Activated naive CD4-positive, alpha-beta T cell treated with anti-CD3 and anti-CD28 coated beads for 36 hours (primary cell): ENCODE measurements around the gene TSR1. TPM values are rescaled to one million over a fixed set of nuclear protein-coding genes. Genes with fewer than 3 reads are reported as not detected.
"Not testable (repeated sequence)": the region's sequence is repeated elsewhere in the genome, so short reads cannot be mapped to it uniquely, and the experiment has no call there.

Experiments used
- CTCF ChIA-PET: fragments of 350-600 bp; sonication (Branson Sonifier 250); formaldehyde crosslinking; loops from one replicate; lab custom pipeline; 2021; ENCODE audit warnings: antibody characterized with exemption; lab: Charles Lee
- DNase-seq: peaks from one replicate; pipeline ENCODE4 v3.0.0-alpha.2; 2020
- H3K27ac Mint-ChIP-seq: one replicate; pipeline ENCODE4 v1.8.0; 2021; ENCODE audit warnings: mild to moderate bottlenecking, mixed read lengths
- H3K27me3 Mint-ChIP-seq: one replicate; pipeline ENCODE4 v1.8.0; 2021; ENCODE audit warnings: low read depth, mixed read lengths
- H3K36me3 Mint-ChIP-seq: one replicate; pipeline ENCODE4 v1.8.0; 2021; ENCODE audit warnings: low read depth, mixed read lengths
- H3K4me1 Mint-ChIP-seq: one replicate; pipeline ENCODE4 v1.8.0; 2021; ENCODE audit warnings: low read depth, mixed read lengths
- H3K4me3 Mint-ChIP-seq: one replicate; pipeline ENCODE4 v1.8.0; 2021; ENCODE audit warnings: mild to moderate bottlenecking, moderate library complexity, mixed read lengths
- H3K9me3 Mint-ChIP-seq: one replicate; pipeline ENCODE4 v1.8.0; 2021; ENCODE audit warnings: mixed read lengths
- intact Hi-C: fragments of 100-400 bp; cut with micrococcal nuclease; formaldehyde crosslinking; loops from one replicate; pipeline ENCODE4 v1.15.1; 2023
- total RNA-seq, 2 experiments: library from RNA; stranded (reverse); gene quantifications; one replicate each; pipeline ENCODE4 v1.2.3, GENCODE V29; 2021

Gene TSR1
- total RNA-seq, 2 experiments from 2014 or later = 51.1 to 51.5 TPM

DNA sequence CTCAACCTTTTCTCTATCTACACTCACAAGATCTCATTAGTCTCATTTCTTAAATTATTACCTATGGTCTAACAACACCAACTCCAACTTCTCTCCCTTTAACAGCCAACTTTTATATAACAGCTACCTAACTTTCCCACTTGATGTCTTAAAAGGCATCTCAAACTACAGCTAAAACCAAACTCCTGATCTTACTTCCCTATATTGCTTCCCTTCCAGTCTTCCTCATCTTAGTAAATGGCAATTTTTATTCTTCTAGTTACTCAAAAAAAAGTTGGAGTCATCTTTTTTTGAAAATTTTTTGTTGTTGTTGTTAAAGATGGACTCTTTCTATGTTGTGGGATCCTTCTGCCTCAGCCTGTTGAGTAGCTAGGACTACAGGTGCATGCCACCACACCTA is 17.2 kb downstream of the TSR1 start:
- no peaks in the 10 kb centered on the region for H3K4me1 Mint-ChIP-seq
- H3K27me3 Mint-ChIP-seq = no peaks in the 10 kb centered on the region
- no peak overlapping the region for H3K4me3 Mint-ChIP-seq
- CTCF ChIA-PET = no interaction called here
- DNase-seq = no peak
- H3K36me3 Mint-ChIP-seq = peaks cover 26% of the 10 kb centered on the region
- intact Hi-C loops = no loop called here
- no peaks in the 10 kb centered on the region for H3K9me3 Mint-ChIP-seq
- no peak overlapping the region for H3K27ac Mint-ChIP-seq

DNA sequence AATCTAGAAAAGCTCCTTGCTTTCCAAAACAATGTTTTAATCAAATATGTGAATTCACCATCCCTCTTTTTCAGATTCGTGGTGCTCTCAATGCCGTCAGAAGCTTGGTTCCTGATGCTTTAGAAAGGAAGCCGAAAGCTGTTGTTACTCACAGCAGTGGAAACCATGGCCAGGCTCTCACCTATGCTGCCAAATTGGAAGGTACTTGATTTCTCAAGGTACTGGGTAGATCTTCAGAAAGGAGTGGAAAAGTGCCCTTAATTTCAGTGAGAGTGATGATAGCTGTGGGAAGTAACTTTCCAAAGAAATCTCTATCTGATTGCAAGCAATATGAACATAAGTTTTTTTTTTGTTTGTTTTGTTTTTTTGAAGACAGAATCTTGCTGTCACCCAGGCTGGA is 18.5 kb downstream of the TSR1 start:
- H3K27me3 Mint-ChIP-seq = no peaks in the 10 kb centered on the region
- no peaks in the 10 kb centered on the region for H3K4me1 Mint-ChIP-seq
- DNase-seq = no peak
- peaks cover 14% of the 10 kb centered on the region for H3K36me3 Mint-ChIP-seq
- CTCF ChIA-PET = interaction anchor here (0.7 kb wide), 1 partner anchor 250 kb away, joined by 4 read pairs; no protein-coding TSS in a partner anchor
- H3K9me3 Mint-ChIP-seq = no peaks in the 10 kb centered on the region
- no peak overlapping the region for H3K27ac Mint-ChIP-seq
- no peak overlapping the region for H3K4me3 Mint-ChIP-seq
- intact Hi-C loops = no loop called here

DNA sequence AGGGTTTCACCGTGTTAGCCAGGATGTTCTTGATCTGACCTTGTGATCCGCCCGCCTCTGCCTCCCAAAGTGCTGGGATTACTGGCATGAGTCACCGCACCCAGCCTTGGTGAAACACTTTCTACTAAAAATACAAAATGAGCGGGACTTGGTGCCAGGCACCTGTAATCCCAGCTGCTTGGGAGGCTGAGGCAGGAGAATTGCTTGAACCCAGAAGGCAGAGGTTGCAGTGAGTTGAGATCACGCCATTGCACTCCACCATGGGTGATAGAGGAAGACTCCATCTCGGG is 19.4 kb downstream of the TSR1 start:
- H3K9me3 Mint-ChIP-seq, intact Hi-C loops, H3K4me3 Mint-ChIP-seq, H3K27ac Mint-ChIP-seq, H3K36me3 Mint-ChIP-seq, H3K27me3 Mint-ChIP-seq, H3K4me1 Mint-ChIP-seq, DNase-seq, CTCF ChIA-PET: not testable (repeated sequence)

DNA sequence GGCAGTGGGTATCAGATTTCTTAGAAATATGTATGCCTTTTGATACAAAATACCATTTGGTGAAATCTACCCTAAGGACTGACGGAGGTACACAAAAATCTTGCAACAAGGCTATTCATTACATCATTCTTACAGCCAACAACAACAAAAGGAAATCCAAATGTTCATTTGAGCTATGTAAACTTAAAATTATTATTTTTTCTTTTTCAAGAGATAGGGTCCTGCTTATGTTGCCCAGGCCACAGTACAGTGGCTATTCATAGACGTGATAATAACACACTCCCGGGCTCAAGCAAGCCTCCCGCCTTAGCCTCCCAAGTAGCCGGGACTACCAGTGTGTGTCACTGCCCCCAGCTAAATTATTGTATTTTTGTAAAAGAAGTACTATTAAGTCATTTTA is 23.5 kb downstream of the TSR1 start:
- Mint-ChIP-seq H3K27ac (no peak overlapping the region), H3K4me1 (peaks cover 6% of the 10 kb centered on the region), H3K9me3 (no peaks in the 10 kb centered on the region), H3K27me3 (no peaks in the 10 kb centered on the region), H3K36me3 (peaks cover 2% of the 10 kb centered on the region), H3K4me3 (no peak overlapping the region)
- DNase-seq = no peak
- intact Hi-C loops = no loop called here
- CTCF ChIA-PET = interaction anchor here (0.7 kb wide), 1 partner anchor 48 kb away, joined by 3 read pairs; no protein-coding TSS in a partner anchor

DNA sequence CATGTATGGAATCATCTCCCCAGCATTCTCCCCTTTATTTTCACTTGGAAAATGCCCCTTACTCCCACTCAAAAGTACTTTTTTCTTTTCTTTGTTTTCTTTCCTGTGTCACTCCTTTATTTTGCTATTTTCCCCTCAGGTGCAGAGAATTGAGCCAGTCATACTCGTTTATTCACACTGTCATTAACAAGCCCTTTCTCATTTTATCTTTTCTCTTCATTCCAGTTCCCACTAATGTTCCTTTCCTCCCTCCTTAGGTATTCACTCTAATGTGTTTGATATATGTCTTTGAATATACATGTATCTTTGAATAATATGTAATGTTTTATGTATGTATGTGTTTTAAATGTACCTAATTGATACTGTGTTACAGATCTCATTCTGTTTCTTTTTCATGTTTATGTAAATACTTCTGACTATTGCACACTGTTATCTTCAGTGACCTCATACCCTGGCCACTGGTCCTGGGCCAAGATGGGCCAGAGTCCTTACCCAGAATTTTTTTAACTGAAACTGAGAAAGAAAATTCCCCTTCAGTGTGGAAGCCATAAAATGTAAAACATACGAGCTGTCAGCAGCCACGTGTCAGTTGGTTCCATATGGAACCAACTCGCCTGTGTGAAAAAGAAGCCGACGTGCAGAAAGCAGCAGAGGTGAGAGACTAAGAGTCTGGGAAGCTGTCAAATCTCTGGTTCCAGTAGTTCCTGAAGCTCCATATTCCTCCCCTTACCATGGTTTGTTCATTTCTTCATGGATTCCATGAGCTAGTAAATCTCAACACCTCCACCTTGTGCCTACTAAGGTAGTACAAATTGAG is 26.7 kb downstream of the TSR1 start:
- Mint-ChIP-seq H3K36me3 (peaks cover 9% of the 10 kb centered on the region), H3K9me3 (no peaks in the 10 kb centered on the region), H3K4me1 (peaks cover 18% of the 10 kb centered on the region), H3K4me3 (no peak overlapping the region), H3K27me3 (no peaks in the 10 kb centered on the region), H3K27ac (no peak overlapping the region)
- intact Hi-C loops = no loop called here
- CTCF ChIA-PET = no interaction called here
- no peak for DNase-seq

DNA sequence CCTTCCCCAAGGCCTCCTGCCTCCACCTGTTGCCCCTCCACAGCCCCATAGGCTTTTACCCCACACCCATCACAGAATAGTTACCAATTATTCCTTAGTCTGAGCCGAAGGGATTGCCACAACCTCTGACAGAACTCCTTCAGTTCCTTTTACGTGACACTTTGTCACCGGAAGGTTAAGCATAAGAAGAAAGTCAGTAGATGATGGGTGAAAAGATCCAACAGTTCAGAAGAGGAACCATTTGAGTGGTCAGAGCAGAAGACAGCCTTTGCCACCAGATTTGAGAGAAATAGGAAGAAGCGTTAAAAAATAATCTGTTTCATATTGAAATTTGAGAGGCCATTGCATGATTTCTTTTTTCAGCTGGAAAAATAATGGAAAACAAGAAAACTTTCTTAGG is 31.3 kb downstream of the TSR1 start:
- Mint-ChIP-seq H3K4me3 (peak overlapping the region; percentile 75), H3K36me3 (peaks cover 12% of the 10 kb centered on the region), H3K9me3 (no peaks in the 10 kb centered on the region), H3K27ac (no peak overlapping the region), H3K4me1 (peaks cover 45% of the 10 kb centered on the region), H3K27me3 (no peaks in the 10 kb centered on the region)
- DNase-seq = no peak
- intact Hi-C loops = loop anchor here (5.0 kb wide), 2 partner anchors 47 to 253 kb away; no protein-coding TSS in a partner anchor
- CTCF ChIA-PET = no interaction called here

DNA sequence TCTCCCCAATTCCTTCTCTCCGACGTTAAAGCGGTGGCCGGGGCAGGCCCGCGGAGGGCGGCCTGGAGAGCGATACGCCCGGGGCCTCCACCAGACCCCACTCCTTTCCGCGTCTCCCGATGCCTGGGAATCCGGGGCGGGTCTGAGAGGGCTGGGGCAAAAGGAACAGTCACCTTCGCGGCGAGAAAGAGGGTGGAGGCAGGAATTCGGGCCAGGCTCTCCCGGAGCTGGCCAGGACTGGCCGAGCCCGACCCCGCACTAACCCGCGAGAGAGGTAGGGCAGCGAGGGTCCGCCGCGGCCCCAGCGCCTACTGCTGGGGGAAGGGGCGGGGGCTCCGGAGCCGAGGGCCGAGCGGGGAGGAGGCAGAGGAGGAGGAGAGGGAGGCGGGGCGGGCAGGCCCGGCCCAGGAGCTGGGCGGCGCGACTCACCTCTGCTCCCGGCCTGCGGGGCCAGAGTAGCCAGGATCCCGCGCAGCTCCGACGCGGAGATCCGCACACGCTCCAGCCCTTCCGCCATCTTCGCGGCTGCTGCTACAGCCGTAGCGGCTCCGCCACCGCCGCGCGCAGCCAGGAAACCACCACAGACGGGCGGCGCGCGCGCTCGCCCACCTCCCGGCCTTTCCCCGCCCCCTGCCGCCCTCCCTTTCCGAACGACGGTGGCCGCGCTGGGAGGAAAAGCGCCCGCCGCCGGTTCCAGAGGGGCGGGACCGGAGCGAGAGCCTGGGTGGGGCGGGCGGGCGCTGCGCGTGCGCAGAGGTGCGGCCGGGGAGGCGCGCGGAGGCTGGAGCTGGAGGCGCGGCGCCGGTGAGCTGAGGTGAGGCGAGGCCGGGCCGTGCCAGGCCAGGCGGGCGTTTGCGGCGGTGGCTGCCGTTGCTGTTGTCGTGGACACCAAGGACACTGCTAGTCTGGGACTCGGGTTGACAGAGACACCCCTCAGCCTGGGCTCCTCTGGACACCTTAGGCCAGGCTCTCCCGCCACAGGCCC is 32.8 kb downstream of the TSR1 start, which contains the start of the genes SMG6 and SRR:
SMG6 (minus strand) TSS at position 582 of the 985 bp plus-strand sequence; CDS start at position 517, 65 bp downstream.
SRR (plus strand) TSS at position 747 of the 985 bp plus-strand sequence. CDS start 11,611 bp downstream, outside the sequence.
- intact Hi-C loops = loop anchor here (1.0 to 5.0 kb wide), 5 partner anchors 33 to 251 kb away; partner anchors contain the start of gene TSR1
- Mint-ChIP-seq H3K4me3 (peak within 1 kb of the TSS; percentile 91), H3K27ac (peak within 1 kb of the TSS; percentile 70), H3K9me3 (no peaks in the 10 kb centered on the region), H3K36me3 (peaks cover 16% of the 10 kb centered on the region), H3K27me3 (no peaks in the 10 kb centered on the region), H3K4me1 (peaks cover 45% of the 10 kb centered on the region)
- peak; percentile 95 for DNase-seq
- CTCF ChIA-PET = interaction anchor here (0.6 to 1.3 kb wide), 4 partner anchors 33 to 249 kb away, joined by 3 to 4 read pairs (median 3); partner anchors contain the start of genes HIC1 and TSR1

DNA sequence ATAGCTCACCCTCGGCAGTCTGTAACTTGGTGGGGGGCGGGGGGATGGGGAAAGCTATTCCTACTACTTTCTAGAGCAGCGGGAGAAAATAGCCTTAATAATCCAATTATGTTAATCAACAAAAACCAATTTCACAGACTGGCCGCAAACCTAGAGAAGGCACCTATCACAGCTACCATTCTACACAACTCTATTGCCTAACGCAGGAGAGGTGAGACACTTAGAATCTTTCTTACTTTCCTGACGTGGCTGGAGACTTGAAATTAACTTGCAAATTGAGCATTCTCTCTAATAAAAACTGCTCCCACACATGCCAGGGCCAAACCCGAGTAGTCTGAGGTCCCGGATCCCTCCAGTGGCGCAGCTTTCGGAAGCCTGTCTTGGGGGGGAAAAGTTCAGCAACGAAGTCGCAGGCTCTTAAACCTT is 33.5 kb downstream of the TSR1 start:
- peaks cover 46% of the 10 kb centered on the region for H3K4me1 Mint-ChIP-seq
- CTCF ChIA-PET = interaction anchor here (0.7 kb wide), 1 partner anchor 58 kb away, joined by 3 read pairs; no protein-coding TSS in a partner anchor
- H3K4me3 Mint-ChIP-seq = peak overlapping the region; percentile 91
- no peak for DNase-seq
- H3K27me3 Mint-ChIP-seq = no peaks in the 10 kb centered on the region
- H3K27ac Mint-ChIP-seq = peak overlapping the region; percentile 70
- no peaks in the 10 kb centered on the region for H3K9me3 Mint-ChIP-seq
- intact Hi-C loops = loop anchor here (1.0 to 5.0 kb wide), 5 partner anchors 34 to 250 kb away; partner anchors contain the start of gene TSR1
- peaks cover 16% of the 10 kb centered on the region for H3K36me3 Mint-ChIP-seq

DNA sequence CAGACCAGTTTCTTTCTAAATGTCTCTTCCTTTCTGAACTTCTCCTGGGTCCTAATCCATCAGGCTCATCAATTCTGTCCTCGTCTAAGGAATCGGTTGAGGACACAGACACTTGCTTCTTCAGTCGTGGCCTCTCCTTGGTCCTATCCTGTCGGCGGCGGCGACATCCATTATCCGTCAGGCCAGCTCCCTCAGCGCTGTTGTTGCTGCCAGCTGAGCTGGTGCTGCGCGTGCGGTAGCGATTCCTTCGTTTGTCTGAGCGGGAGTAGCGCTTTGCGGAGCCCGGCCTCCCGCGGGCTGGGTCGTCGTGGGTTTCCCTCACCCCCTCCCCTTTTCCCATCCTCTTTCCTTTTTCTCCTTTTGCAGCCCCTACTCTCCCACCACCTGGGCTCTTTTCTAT is 36.5 kb downstream of the TSR1 start:
- no peak for DNase-seq
- peaks cover 28% of the 10 kb centered on the region for H3K36me3 Mint-ChIP-seq
- H3K27me3 Mint-ChIP-seq = no peaks in the 10 kb centered on the region
- H3K27ac Mint-ChIP-seq = no peak overlapping the region
- H3K4me1 Mint-ChIP-seq = peaks cover 60% of the 10 kb centered on the region
- CTCF ChIA-PET = no interaction called here
- H3K9me3 Mint-ChIP-seq = no peaks in the 10 kb centered on the region
- intact Hi-C loops = loop anchor here (5.0 kb wide), 2 partner anchors 53 to 247 kb away; no protein-coding TSS in a partner anchor
- no peak overlapping the region for H3K4me3 Mint-ChIP-seq

DNA sequence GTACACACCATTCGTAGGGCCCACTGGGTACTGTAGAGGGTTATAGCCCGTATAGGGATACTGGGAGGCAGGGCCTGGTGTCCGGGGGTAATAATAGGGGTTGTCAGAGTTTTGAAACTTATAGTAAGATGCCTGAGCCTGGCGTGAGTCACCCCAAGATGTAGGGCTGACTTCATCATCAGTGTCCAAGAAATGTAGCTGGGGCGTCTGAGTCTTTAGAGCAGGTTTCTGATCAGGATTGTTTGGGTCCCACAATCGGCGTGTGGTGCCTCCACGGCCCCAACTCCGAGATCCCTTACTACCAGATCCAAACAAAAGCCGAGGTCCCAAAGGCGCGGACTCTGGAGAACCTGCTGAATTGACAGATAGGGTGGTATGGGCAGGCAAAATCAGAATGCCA is 37.1 kb downstream of the TSR1 start:
- CTCF ChIA-PET = no interaction called here
- no peak overlapping the region for H3K4me3 Mint-ChIP-seq
- H3K27me3 Mint-ChIP-seq = no peaks in the 10 kb centered on the region
- H3K9me3 Mint-ChIP-seq = no peaks in the 10 kb centered on the region
- peaks cover 62% of the 10 kb centered on the region for H3K4me1 Mint-ChIP-seq
- H3K36me3 Mint-ChIP-seq = peaks cover 30% of the 10 kb centered on the region
- DNase-seq = no peak
- no peak overlapping the region for H3K27ac Mint-ChIP-seq
- intact Hi-C loops = no loop called here

DNA sequence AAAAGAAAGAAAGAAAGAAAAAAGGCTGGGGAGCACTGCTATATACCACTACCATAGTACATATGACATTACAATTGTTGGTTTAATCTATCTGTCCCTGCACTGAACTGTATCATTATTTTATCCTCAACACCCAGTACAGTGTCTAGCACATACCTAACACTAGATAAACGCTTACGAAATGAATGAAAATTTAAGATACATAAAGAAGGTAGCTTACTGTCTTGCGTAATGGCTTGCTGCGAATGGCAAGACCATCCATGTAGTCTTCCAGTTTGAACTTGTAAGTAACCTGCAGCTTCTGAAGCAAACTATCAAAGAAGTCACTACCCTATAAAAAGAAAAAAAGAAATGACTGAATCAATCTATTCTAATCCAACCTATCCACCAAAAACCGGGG is 39.2 kb downstream of the TSR1 start:
- Mint-ChIP-seq H3K27me3 (no peaks in the 10 kb centered on the region), H3K36me3 (peaks cover 30% of the 10 kb centered on the region), H3K9me3 (no peaks in the 10 kb centered on the region), H3K4me1 (peaks cover 55% of the 10 kb centered on the region), H3K27ac (no peak overlapping the region), H3K4me3 (no peak overlapping the region)
- intact Hi-C loops = no loop called here
- CTCF ChIA-PET = interaction anchor here (0.5 to 1.4 kb wide), 2 partner anchors 14 to 43 kb away, joined by 3 to 9 read pairs; no protein-coding TSS in a partner anchor
- no peak for DNase-seq

DNA sequence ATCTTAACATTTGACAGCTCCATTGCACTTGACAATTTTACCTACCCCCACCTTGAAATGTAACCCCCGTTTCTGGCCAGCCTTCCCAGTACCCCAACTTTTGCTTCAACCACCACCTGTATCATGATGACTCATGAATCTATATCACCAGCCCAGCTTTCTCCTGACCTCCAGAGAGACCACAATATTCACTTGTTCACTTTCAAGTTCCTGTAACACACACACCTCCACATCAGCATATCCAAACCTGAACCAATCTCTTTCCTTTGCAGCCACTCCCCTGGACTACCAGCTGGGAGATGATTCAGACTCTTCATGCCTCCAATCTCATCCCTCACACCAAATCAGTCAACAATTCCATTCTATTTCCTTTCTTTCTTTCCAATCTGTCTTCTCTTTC is 40.7 kb downstream of the TSR1 start:
- peaks cover 41% of the 10 kb centered on the region for H3K4me1 Mint-ChIP-seq
- peak; percentile 38 for DNase-seq
- H3K4me3 Mint-ChIP-seq = no peak overlapping the region
- no peaks in the 10 kb centered on the region for H3K27me3 Mint-ChIP-seq
- intact Hi-C loops = no loop called here
- CTCF ChIA-PET = interaction anchor here (0.6 to 1.4 kb wide), 4 partner anchors 13 to 241 kb away, joined by 3 to 10 read pairs (median 4); no protein-coding TSS in a partner anchor
- peak overlapping the region; percentile 2 for H3K27ac Mint-ChIP-seq
- no peaks in the 10 kb centered on the region for H3K9me3 Mint-ChIP-seq
- peaks cover 39% of the 10 kb centered on the region for H3K36me3 Mint-ChIP-seq
